Stimulated activated effector memory CD8-positive, alpha-beta T cell treated with anti-CD3 and anti-CD28 coated beads, Interleukin-12 subunit alpha, Interleukin-12 subunit beta, amount 100 ng/mL, for 72 hours (primary cell): Measurements from ENCODE around the gene CACNA1B.
"Not testable (repeated sequence)": the region's sequence is repeated elsewhere in the genome, so short reads cannot be mapped to it uniquely, and the experiment has no call there.

ENCODE experiments used
- ATAC-seq: fragments of 150-1000 bp; cut with Tn5 transposase; 2 replicates; pipeline ENCODE4 v1.10.0; 2021
- DNase-seq, 2 donors: peaks; one replicate each; pipeline ENCODE4 v3.0.0; 2021 to 2022; ENCODE audit warnings: low spot score in 2 of 2
- H3K27ac Mint-ChIP-seq: one replicate; pipeline ENCODE4 v1.8.0; 2022; ENCODE audit warnings: mild to moderate bottlenecking, mixed read lengths
- H3K36me3 Mint-ChIP-seq: one replicate; pipeline ENCODE4 v1.8.0; 2022; ENCODE audit warnings: mild to moderate bottlenecking, mixed read lengths
- H3K4me1 Mint-ChIP-seq: one replicate; pipeline ENCODE4 v1.8.0; 2022; ENCODE audit warnings: mixed read lengths
- H3K4me3 Mint-ChIP-seq: one replicate; pipeline ENCODE4 v1.8.0; 2022; ENCODE audit warnings: mild to moderate bottlenecking, mixed read lengths
- H3K9me3 Mint-ChIP-seq: one replicate; pipeline ENCODE4 v1.8.0; 2022; ENCODE audit warnings: mixed read lengths

CACNA1B gene

DNA sequence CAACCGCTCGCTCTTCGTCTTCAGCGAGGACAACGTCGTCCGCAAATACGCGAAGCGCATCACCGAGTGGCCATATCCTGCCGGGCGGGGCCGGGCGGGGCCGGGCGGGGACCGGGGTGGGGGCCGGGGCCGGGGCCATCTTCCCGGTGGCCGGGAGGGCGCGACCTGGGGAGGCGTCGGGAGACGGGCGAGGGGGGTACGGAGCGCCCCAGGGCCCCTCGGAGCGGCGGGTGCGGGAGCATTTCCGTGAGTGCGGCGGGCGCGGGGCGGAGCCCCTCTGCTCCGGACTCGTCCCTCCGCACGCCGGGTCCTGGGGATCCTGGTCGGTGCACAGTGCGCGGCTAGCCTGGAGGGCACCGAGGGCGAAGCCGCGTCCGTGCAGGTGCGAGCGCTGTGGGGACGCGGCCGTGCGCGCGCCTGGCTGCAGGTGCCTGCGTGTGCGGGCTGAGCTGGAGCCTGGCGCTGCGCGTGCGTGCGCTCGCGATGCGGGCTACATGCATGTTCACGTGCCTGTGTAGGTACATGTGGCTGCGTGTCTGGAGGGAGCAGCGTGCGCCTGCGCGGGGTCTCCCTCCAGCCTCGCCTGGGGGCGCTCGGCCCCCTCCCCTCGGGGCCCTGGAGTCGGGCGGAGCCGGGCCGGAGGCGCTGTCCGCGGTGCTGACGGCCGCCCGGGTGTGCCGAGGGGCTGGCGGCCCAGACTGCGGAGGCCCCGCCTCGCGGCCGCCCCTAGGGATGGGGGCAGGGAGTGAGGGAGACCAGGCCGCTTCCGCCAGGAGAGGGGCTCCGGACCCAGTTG lies 762 bp downstream of the CACNA1B start:
- Mint-ChIP-seq H3K27ac (no peak overlapping the region), H3K36me3 (no peaks in the 10 kb centered on the region), H3K4me1 (no peaks in the 10 kb centered on the region), H3K4me3 (no peak overlapping the region), H3K9me3 (no peaks in the 10 kb centered on the region)
- ATAC-seq (peak; percentile 9), DNase-seq (no peak)

DNA sequence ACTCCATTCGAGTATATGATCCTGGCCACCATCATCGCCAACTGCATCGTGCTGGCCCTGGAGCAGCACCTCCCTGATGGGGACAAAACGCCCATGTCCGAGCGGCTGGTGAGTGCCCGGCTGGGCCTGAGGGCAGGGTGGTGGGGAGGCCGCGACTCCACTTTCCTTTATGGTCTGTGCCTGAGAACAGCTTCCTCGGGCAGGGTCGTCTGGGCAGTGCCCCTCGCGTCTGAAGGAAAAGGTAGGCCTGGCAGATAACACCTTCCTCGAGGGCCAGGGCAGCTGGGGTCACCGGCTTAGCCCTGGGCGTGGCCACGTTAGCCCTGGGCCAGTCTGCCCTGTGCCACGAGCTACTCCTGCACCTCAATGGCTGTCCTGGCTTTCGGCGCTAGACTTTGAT lies 1.5 kb downstream of the CACNA1B start:
- Mint-ChIP-seq H3K4me3 (no peak overlapping the region), H3K36me3 (no peaks in the 10 kb centered on the region), H3K27ac (no peak overlapping the region)

DNA sequence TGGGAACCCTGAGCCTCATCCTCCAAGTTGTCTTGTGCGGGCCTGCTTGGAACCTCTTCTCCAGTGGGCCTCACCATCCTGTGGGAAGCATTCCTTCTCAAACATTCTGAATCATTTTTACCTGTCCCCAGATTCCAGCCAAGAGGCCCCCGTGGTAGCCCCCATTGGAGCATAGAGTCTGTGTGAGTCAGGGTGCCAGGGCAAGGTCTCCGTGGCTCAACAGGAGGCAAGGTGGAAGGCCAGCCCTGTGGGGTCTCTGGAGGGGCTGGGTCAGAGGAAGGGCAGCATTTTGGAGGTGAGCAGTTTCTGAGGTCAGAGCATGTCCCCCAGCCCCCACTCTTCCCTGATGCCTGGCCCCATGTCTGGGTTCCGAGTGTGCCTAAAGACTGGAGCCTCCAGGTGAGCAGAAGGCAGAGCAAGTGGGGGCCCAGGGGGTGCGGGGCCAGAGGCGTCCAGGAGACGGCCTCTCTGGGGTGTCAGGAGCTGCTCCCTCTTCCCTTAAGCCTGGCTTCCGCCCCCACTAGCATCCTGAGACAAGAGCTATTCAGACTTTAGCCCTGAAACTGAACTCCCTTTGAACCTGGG lies 2.1 kb downstream of the CACNA1B start:
- Mint-ChIP-seq H3K36me3 (no peaks in the 10 kb centered on the region), H3K4me3 (no peak overlapping the region), H3K27ac (no peak overlapping the region), H3K4me1 (no peaks in the 10 kb centered on the region), H3K9me3 (no peaks in the 10 kb centered on the region)
- ATAC-seq (no peak), DNase-seq (no peak)

More for the DNA sequence above, 1.5 kb downstream of the CACNA1B start:
- Mint-ChIP-seq H3K4me1 (no peaks in the 10 kb centered on the region), H3K9me3 (no peaks in the 10 kb centered on the region)
- ATAC-seq = no peak
- no peak for DNase-seq

DNA sequence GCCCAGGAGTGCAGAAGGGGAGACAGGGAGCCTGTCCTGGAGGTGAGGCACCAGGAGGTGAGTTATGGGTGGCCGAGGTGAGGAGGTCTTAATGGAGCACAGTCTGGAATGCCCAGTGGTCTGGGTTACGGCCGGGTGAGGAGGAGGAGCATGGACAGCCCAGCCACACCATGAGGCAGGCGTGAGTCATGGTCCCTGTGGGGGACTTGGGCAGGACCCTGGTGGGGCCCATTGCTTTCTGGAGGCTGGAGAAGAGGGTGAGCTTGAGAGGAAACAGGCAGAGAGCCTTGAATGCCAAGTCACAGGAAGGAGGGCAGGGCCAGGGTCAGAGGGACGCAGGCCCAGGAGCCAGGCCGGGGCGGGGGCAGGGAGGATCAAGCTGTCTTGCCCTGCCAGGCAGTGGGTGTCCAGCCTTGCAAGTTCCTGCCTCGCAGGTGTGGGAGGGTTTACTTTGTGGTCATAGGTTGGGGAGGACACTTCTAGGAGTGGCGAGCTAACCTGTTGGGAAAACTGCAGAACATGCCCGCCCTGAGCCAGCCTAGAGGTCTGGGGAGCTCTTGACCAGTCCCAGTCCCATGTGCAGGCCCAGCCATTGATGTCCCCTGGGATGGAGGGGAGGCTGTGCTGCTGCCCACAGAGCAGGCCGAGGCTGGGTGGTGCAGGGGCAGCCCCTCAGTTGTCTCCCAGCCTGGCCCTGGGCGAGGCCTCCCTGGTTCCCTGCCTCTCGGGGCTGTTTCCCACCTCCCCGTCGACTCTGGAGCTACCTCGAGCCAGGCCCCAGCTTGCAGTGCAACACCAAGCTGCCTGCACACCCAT lies 2.8 kb downstream of the CACNA1B start:
- no peak for ATAC-seq
- Mint-ChIP-seq H3K4me1 (no peaks in the 10 kb centered on the region), H3K27ac (no peak overlapping the region), H3K9me3 (no peaks in the 10 kb centered on the region), H3K4me3 (no peak overlapping the region), H3K36me3 (no peaks in the 10 kb centered on the region)
- no peak for DNase-seq

DNA sequence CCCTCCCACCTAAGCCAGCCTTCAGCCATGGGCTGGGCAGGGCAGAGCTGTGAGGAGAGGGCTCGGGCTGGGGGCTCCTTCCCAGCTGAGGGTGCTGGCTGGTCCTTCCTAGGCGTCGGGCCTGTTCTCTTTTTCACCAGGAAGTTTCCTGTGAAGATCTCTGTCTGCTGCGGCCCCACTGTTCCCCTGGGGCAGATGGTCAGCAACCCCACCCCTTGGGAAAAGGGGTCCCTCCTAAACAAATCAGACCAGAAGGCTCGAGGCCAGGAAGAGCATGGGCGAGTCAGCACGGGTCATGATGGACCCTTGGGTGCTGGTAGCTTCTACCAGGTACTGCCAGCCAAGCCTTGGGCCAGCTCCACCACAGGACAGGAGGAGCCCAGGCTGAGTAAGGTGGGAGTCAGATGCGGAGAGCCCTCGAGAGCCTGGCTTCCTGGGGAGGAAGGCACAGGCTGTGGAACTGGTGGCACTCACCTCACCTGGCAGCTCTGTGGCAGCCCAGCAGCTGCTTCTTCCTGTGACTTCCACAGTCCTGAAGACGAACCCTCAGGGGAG lies 3.5 kb downstream of the CACNA1B start:
- ATAC-seq (no peak), DNase-seq (no peak)
- Mint-ChIP-seq H3K27ac (no peak overlapping the region), H3K4me1 (no peaks in the 10 kb centered on the region), H3K4me3 (no peak overlapping the region), H3K9me3 (no peaks in the 10 kb centered on the region), H3K36me3 (no peaks in the 10 kb centered on the region)

DNA sequence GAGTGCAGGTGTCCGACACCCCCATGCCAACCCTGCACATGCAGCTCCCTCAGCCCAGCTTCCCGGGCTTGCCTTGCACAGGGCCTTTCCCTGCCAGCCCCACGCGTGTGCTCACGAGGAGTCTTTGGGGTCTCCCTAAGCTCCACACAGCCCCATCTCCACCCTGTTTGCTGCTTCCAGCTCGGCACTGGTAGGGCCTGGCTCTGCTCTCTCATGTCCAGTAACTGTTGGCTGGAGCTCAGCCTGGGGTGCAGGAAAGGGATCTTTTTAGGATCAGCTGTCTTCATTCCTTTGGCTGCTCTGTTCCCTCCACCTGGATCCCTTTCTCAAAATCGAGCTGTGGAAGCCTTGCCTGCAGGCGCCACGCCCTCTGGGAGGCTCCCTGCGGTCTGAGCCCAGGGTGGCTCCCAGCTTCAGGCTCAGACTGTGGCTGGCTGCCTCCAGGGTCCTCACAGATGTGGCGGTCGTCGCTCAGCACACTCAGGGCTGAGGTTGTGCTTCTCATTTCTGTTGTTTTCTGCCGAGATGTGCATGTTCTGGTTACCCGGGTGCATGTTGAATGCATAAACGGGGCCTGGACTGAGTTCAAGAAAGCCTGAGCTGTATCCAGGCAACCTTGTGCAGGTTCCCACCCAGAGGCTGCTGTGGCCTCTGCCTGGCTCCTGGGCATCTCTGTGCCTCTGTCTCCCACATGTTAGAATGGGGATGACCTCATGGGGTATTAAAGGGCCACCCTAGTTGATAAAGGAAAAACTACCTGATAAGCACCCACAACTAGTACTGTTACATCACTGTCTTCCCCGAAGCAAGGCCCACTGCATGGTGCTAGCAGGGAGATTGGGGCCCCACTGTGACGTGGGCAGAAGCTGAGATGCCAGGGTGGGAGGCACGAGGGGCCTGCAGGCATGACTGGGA lies 4.3 kb downstream of the CACNA1B start:
- no peaks in the 10 kb centered on the region for H3K4me1 Mint-ChIP-seq
- no peaks in the 10 kb centered on the region for H3K36me3 Mint-ChIP-seq
- ATAC-seq = no peak
- no peak overlapping the region for H3K4me3 Mint-ChIP-seq
- no peak overlapping the region for H3K27ac Mint-ChIP-seq
- no peaks in the 10 kb centered on the region for H3K9me3 Mint-ChIP-seq
- no peak for DNase-seq

DNA sequence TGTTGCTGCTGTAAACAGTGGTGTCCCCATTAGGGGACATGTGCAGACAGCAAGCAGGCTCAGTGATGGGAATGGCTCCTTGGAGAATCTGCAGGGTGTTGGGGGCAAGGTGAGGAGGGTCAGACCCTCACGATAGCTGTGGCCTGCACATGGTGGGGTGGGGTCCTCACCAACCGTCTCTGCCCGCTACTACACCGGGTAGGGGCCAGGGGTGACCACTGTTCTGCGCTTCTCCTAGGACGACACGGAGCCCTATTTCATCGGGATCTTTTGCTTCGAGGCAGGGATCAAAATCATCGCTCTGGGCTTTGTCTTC lies 4.9 kb downstream of the CACNA1B start:
- H3K4me3 Mint-ChIP-seq = no peak overlapping the region
- no peaks in the 10 kb centered on the region for H3K36me3 Mint-ChIP-seq
- no peaks in the 10 kb centered on the region for H3K4me1 Mint-ChIP-seq
- no peak for DNase-seq
- H3K27ac Mint-ChIP-seq = no peak overlapping the region
- H3K9me3 Mint-ChIP-seq = no peaks in the 10 kb centered on the region
- no peak for ATAC-seq

DNA sequence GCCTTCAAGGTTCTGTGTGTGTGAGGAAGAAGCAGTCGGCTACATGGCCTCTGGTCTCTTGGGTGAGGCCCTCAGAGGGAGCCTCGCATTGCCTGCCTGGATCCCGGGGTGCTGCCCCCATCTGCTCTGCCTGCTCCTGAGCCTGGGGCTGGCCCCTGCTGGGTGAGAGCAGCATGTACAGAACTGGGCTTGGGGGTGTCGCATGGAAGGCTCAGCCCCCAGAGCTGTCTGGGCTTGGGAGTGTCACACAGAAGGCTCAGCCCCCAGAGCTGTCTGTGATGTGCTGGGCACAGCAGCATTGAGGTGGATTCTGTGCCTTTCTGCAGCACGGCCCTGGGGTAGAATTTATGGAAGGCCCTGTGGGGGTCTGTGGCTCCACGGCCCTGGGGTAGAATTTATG lies 6.4 kb downstream of the CACNA1B start:
- not testable (repeated sequence) for DNase-seq, H3K27ac Mint-ChIP-seq, H3K4me3 Mint-ChIP-seq, H3K9me3 Mint-ChIP-seq, ATAC-seq, H3K36me3 Mint-ChIP-seq, H3K4me1 Mint-ChIP-seq

DNA sequence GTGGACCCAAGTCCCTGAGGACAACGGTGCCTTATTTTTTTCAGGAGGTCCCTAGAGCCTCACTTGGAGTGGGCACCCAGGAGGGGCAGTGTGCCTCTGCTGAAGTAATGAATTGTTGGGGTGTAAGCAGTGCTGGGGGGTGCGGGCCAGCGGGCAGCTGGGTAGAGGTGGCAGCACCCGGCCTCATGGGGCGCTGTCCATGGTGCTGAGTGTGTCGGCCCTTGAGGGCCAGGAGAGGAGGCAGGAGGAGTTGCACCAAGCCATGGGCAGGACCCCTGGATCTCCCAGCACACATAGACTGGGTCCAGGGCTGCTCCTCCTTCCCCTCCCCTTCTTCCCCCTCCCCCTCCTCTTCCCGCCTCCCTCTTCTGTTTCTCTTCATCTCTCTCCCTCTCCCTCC lies 7.0 kb downstream of the CACNA1B start:
- H3K36me3 Mint-ChIP-seq, H3K4me1 Mint-ChIP-seq, H3K9me3 Mint-ChIP-seq, H3K4me3 Mint-ChIP-seq, H3K27ac Mint-ChIP-seq, ATAC-seq, DNase-seq: not testable (repeated sequence)

DNA sequence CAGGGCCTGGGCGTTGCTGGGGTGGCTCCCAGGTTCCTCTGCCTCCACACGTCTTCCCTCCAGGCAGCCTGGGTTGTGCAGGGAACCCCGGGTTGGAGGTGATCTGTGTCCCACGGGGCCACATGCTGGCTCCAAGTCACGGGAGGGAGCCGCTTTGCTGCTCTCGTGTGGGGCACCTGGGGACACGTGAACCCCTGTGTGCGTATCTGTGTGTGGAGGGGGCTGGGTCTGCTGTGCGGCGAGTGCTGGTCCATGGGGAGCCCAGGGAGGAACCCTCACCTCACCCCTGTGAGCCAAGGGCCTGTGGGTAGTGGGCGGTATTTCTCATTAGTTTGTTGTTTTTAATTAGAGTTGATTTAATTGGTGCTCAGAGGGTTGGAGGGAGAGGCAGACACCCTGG lies 7.5 kb downstream of the CACNA1B start:
- not testable (repeated sequence) for H3K4me3 Mint-ChIP-seq, H3K27ac Mint-ChIP-seq, H3K9me3 Mint-ChIP-seq, H3K36me3 Mint-ChIP-seq, H3K4me1 Mint-ChIP-seq, DNase-seq, ATAC-seq

DNA sequence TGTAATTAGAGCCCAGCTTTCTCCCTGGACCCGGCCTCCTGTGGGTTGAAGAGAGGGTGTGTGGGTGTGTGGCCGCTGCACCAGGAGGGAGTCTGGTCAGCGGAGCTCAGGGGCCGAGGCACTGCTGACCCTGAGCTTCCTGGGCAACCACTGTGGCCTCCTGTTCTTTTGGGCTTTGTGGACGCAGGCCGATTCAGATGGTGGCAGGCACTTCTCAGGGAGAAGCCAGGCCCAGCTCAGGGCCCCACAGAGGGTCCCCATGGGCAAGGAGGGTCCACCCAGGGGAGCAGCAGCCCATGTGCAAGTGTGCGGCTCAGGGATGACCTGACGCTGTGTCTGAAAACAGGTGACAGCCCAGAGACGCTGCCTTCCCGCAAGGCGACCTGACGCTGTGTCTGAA lies 11.0 kb downstream of the CACNA1B start:
- H3K4me1 Mint-ChIP-seq, H3K36me3 Mint-ChIP-seq, H3K9me3 Mint-ChIP-seq, DNase-seq, H3K27ac Mint-ChIP-seq, ATAC-seq, H3K4me3 Mint-ChIP-seq: not testable (repeated sequence)

DNA sequence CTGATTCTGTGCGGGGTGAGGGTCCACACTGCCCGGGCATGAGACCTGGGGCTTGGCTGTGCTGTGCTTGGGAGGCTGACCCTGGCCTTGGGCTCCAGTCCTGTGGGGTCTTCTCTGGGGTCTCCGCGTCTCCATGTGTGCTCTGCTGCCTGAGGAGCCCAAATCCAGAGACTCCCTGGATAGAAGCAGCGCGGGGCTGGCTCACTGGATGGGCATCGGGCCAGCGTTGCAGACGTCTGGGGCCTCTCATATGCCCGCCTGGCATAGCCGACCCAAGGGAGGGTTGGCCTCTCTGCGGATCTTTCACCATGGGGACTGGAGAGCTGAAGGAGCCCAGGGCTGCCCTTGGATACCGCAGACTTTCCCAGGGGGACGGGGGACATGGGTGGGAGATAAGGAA lies 12.4 kb downstream of the CACNA1B start:
- not testable (repeated sequence) for H3K4me3 Mint-ChIP-seq, H3K9me3 Mint-ChIP-seq, DNase-seq, H3K27ac Mint-ChIP-seq, ATAC-seq, H3K36me3 Mint-ChIP-seq, H3K4me1 Mint-ChIP-seq

DNA sequence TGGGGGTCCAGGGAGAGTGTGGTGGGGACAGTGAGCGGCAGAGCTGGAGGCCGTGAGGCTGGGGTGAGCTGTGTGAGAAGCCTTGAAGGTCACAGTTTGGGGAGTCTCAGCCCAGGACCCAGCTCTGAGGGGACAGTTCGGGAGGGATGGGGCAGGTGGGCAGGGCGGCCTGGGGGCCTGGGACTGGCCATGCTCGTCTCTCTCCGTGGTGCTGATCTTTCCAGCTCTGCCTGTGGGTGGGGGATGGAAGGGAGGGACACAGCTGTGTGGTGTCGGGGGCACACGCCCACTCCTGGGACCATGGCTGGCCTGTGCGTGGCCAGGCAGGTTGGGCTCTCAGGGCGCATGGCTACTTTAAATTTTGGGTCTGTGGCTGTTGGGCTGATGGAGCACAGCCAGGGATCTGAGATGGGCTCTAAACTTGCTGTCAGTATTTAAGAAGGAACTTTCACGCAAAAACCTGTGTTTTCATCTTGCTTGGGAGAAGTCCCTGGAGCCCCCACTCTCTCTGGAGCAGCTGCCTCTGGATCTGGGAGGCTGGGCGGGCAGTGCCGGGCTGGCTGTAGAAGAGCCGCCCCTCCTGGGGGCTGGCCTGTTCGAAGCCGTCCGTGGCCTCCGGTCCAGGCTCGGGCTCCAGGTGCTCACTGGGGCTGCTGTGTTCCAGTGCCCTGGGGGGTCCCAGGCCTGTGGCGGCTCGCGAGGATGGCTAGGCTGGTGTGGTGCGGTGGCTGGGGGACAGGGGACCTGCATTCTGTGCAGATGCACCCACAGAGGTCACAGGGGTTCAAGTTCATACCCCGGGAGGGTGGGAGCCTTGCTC lies 13.4 kb downstream of the CACNA1B start:
- not testable (repeated sequence) for H3K9me3 Mint-ChIP-seq, H3K4me1 Mint-ChIP-seq, H3K27ac Mint-ChIP-seq, H3K36me3 Mint-ChIP-seq, H3K4me3 Mint-ChIP-seq, DNase-seq
- ATAC-seq = peak; percentile 2
